Bronchial epithelial cell (primary cell): ENCODE data around the gene CCDC63. TPM values are rescaled to one million over a fixed set of nuclear protein-coding genes. Genes with fewer than 3 reads are reported as not detected.

ENCODE experiments used
- DNase-seq: peaks from one replicate; pipeline ENCODE4 v3.0.0-alpha.2; 2010; ENCODE audit warnings: low read depth
- FAIRE-seq: peaks from 2 replicates; lab custom pipeline; 2011; peaks lifted over from hg19 to GRCh38; lab: Jason Lieb, UNC
- H3K27me3 ChIP-seq: 2 replicates; pipeline ENCODE4 v1.5.1; 2011; ENCODE audit warnings: low read length; ENCODE audit not compliant: control insufficient read depth, insufficient read depth
- H3K36me3 ChIP-seq: 2 replicates; pipeline ENCODE4 v1.5.1; 2011; ENCODE audit warnings: low read length; ENCODE audit not compliant: control insufficient read depth, insufficient read depth
- H3K4me3 ChIP-seq: 2 replicates; pipeline ENCODE4 v1.5.1; 2011; ENCODE audit warnings: mild to moderate bottlenecking, low read depth, low read length, control low read depth
- total RNA-seq: library from RNA; depleted of rRNA; stranded (reverse); fragments of >200 nt; gene quantifications from 2 replicates; pipeline ENCODE4 v1.2.1, GENCODE V29; 2014
- TF ChIP-seq, protein P1 (sequence below): IDR thresholded peaks from 2 replicates; pipeline ENCODE4 v1.5.1; 2011; ENCODE audit warnings: mild to moderate bottlenecking, moderate library complexity, low read length, control low read depth, inconsistent platforms; ENCODE audit not compliant: insufficient read depth, severe bottlenecking

CCDC63 gene
- total RNA-seq, 1 donor from 2014 or later = not detected

DNA sequence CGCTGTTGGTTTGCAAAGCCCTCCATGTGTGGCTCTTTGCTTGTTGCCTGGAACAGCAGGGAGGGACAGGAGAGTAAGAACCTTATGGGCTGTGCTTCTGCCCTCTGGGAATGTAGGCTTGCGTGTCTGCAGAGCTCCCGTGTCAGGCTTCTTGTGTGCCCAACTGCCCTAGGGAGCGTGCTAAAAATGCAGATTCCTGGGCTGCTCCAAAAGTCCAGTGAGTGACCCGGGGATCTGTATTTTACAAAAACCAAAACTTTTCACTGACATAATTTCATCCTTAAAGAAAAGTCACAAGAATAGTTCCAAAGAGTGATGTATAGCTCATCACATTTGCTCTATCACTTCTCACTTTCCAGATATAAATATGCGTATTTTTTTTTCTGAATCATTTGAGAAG lies 34.8 kb upstream of the CCDC63 start:
- DNase-seq = no peak
- FAIRE-seq = no peak
- Histone ChIP-seq H3K36me3 (no peaks in the 10 kb centered on the region), H3K27me3 (peaks cover 4% of the 10 kb centered on the region), H3K4me3 (no peak overlapping the region)
- TF ChIP-seq, protein P1, sequence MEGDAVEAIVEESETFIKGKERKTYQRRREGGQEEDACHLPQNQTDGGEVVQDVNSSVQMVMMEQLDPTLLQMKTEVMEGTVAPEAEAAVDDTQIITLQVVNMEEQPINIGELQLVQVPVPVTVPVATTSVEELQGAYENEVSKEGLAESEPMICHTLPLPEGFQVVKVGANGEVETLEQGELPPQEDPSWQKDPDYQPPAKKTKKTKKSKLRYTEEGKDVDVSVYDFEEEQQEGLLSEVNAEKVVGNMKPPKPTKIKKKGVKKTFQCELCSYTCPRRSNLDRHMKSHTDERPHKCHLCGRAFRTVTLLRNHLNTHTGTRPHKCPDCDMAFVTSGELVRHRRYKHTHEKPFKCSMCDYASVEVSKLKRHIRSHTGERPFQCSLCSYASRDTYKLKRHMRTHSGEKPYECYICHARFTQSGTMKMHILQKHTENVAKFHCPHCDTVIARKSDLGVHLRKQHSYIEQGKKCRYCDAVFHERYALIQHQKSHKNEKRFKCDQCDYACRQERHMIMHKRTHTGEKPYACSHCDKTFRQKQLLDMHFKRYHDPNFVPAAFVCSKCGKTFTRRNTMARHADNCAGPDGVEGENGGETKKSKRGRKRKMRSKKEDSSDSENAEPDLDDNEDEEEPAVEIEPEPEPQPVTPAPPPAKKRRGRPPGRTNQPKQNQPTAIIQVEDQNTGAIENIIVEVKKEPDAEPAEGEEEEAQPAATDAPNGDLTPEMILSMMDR = no peak

DNA sequence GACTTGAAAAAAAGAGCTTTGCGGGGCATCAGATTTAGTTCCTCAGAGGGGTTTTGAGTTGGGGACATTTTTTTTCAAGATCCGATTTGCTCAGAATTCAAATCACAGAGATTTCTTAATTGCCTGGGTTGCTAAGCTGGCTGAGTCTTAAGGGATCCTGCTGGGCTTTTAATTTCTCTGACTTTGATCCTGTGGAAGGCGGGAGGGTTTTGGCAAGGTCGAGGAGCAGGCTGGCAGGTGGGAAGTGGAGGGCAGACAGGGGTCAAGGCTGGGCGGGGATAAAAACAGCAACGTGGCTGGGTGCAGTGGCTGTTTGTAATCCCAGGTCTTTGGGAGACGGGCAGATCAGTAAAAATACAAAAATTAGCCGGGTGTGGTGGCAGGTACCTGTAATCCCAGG lies 33.5 kb upstream of the CCDC63 start:
- Histone ChIP-seq H3K36me3 (no peaks in the 10 kb centered on the region), H3K4me3 (no peak overlapping the region), H3K27me3 (peaks cover 4% of the 10 kb centered on the region)
- DNase-seq (no peak), FAIRE-seq (no peak)
- TF ChIP-seq, protein P1 = no peak

DNA sequence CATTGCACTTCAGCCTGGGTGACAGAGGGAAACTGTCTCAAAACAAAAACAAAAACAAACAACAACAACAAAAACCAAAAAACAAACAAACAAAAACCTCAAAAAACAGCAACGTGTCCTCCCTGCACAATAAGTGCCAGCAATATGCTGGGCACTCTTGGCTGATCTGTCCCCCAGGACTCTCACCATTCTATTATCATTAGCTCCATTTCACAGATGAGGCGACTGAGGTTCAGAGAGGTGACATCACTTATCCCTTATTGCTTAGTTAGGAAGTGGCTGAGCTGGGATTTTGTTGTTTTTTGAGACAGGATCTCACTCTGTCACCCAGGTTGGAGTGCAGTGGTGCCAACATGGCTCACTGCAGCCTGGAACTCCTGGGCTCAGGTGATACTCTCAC lies 33.0 kb upstream of the CCDC63 start:
- Histone ChIP-seq H3K27me3 (peaks cover 4% of the 10 kb centered on the region), H3K4me3 (no peak overlapping the region), H3K36me3 (no peaks in the 10 kb centered on the region)
- no peak for DNase-seq
- TF ChIP-seq, protein P1 = no peak
- no peak for FAIRE-seq

DNA sequence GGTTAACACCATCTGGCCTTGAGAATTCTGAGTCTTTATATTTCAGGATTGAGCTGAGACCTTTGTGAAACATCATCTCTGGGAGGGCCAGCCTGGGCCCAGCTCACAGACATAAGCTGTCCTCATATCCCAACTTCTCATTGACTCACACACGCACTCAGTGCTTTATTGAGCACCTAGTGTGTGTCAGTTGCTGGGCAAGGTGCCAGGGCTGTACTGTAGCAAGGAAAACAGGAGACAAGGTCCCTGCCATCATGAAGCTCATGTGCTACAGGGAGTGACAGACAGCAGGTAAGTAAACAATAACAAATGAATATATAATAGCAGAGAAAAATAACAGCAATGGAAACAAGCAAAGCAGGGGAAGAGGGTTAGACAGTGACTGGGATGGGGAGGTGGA lies 30.5 kb upstream of the CCDC63 start:
- TF ChIP-seq, protein P1 = no peak
- Histone ChIP-seq H3K36me3 (no peaks in the 10 kb centered on the region), H3K4me3 (no peak overlapping the region), H3K27me3 (peaks cover 4% of the 10 kb centered on the region)
- FAIRE-seq = no peak
- DNase-seq = no peak

DNA sequence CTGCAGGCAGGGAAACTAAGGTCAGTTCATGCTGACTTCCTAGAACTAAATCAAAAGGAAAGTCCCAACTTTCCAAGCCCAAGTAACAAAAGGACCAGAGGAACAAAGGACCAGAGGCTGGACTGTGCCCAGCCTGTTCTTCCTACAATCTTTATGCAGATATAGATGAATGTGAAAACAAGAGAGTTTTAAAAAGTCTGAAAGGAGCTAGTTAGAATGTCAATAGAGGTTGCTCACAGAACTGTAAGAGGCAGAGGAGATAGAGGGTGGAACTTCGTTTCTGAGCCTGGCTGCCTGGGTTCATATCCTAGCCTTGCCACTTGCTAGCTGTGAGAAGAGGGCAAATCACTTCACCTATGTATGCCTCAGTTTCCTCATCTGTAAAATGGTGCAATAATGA lies 30.0 kb upstream of the CCDC63 start:
- Histone ChIP-seq H3K36me3 (no peaks in the 10 kb centered on the region), H3K4me3 (no peak overlapping the region), H3K27me3 (peaks cover 2% of the 10 kb centered on the region)
- DNase-seq = no peak
- TF ChIP-seq, protein P1 = no peak
- no peak for FAIRE-seq

- FAIRE-seq (no peak), DNase-seq (no peak)
- TF ChIP-seq, protein P1 = no peak
- Histone ChIP-seq H3K27me3 (no peaks in the 10 kb centered on the region), H3K36me3 (no peaks in the 10 kb centered on the region), H3K4me3 (no peak overlapping the region)
These were observed 28.3 kb upstream of the CCDC63 start for GRCh38 chr12:110818511-110818910.
